Measurements from ENCODE around the gene PRKG1.

DNA sequence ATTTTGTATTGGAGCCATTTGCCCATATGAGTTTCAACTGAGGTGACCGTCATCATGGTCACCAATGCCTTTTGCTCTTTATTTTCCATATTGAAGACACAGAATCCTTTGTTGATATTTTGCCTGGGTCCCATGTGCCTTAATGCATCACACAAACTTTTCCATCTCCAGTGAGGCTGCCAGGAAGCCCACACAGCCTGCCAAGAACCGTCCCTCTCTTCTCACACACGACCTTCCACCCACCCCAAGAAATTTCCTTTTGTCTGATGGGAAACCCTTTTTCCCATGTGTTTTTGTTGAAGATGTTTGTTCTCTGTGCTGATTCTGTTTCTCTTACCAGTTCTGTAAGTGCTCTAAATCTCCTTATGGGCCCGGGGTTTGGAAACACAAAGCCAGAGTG is 456.3 kb downstream of the PRKG1 start:
- TF ChIP-seq ZNF232 (CRISPR knock-in tag; IDR thresholded peaks at IDR 0.05): no peak
- no peak for TF ChIP-seq FOXJ3 (CRISPR knock-in tag; IDR thresholded peaks at IDR 0.05; ENCODE audit: borderline replicate concordance)
- TF ChIP-seq, protein P1, sequence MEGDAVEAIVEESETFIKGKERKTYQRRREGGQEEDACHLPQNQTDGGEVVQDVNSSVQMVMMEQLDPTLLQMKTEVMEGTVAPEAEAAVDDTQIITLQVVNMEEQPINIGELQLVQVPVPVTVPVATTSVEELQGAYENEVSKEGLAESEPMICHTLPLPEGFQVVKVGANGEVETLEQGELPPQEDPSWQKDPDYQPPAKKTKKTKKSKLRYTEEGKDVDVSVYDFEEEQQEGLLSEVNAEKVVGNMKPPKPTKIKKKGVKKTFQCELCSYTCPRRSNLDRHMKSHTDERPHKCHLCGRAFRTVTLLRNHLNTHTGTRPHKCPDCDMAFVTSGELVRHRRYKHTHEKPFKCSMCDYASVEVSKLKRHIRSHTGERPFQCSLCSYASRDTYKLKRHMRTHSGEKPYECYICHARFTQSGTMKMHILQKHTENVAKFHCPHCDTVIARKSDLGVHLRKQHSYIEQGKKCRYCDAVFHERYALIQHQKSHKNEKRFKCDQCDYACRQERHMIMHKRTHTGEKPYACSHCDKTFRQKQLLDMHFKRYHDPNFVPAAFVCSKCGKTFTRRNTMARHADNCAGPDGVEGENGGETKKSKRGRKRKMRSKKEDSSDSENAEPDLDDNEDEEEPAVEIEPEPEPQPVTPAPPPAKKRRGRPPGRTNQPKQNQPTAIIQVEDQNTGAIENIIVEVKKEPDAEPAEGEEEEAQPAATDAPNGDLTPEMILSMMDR (IDR thresholded peaks at IDR 0.05): no peak
- TF ChIP-seq, protein P2, sequence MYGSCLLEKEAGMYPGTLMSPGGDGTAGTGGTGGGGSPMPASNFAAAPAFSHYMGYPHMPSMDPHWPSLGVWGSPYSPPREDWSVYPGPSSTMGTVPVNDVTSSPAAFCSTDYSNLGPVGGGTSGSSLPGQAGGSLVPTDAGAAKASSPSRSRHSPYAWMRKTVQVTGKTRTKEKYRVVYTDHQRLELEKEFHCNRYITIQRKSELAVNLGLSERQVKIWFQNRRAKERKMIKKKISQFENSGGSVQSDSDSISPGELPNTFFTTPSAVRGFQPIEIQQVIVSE (CRISPR knock-in tag; IDR thresholded peaks at IDR 0.05; ENCODE audit: borderline replicate concordance): no peak
- TF ChIP-seq RORB (CRISPR knock-in tag; IDR thresholded peaks at IDR 0.05): no peak
- TF ChIP-seq NFYB (CRISPR knock-in tag; conservative IDR thresholded peaks at IDR 0.05; ENCODE audit: low read depth): no peak
- no peak for TF ChIP-seq ZNF263 (CRISPR knock-in tag; IDR thresholded peaks at IDR 0.05; ENCODE audit: low read depth)
- TF ChIP-seq ELF4 (CRISPR knock-in tag; IDR thresholded peaks at IDR 0.05; ENCODE audit: low read depth): no peak

Measured in WTC11 (cell line).